NCI-H446 treated with DMSO at 0.1 percent for 48 hours (cell line): Measurements from ENCODE around the gene HSPA12A.

Source experiments
- DNase-seq: peaks from one replicate; lab custom pipeline; 2025; lab: John Stamatoyannopoulos, UW

The HSPA12A gene

DNA sequence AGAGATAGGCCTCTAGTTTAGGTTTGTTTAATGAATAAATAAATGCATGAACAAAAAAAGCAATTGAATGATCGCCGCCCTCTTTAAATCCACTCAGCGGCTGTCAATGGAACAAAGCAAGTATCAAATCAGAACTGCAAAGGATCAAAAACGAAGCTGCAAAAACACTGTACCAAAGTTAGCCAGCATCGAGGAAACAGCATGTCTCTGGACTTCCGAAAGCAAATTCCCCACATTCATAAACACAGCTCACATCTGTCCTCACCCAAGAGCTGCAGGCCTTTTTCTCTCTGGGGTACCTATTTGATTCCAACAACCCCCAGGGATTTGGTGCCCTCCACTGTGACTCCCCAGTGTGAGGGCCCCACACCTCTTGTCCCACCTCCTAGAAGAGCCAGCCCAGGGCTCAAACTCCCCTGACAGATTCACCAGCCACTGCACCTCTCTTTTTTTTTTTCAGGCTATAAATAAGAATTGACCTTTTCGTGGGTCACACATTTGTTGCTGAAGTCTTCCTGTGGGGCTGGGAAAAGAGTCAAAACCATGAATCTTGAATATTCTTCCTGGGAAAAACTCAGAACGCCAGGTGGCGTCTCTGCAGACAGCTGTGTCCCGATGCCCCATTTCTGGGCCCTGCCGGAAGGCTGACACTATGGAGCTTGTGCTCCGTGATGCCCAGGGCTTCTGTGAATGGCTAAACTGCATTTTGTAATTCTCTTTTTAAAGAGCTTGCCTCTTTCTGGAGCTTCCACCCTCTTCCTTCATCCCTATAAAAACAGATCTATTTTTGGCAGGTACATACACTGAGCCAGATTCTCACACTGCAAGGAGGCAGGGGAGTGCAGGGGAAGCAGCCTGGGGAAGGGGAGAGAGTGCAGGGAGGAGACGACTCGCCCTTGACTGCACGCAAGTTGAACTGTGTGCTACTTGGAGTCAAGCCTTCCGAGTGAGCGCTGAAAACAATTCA is 51.7 kb downstream of the HSPA12A start:
- no peak for DNase-seq

DNA sequence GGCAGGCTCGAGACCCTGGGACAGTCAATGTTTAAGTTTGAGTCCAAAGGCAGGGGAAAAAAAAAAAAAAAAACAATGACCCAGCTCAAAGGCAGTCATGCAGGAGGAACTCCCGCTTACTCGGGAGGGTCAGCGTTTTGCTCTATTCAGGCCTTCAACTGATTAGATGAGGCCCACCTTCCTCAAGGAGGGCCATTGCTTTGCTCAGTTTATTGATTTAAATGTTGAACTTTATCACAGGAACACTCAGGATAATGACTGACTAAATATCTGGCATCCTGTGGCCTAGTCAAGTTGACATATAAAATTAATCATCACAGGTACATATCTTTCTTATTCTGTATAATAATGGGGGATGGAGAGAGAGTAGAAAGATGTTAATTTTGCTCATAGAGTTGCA is 52.6 kb downstream of the HSPA12A start:
- DNase-seq, result no peak

DNA sequence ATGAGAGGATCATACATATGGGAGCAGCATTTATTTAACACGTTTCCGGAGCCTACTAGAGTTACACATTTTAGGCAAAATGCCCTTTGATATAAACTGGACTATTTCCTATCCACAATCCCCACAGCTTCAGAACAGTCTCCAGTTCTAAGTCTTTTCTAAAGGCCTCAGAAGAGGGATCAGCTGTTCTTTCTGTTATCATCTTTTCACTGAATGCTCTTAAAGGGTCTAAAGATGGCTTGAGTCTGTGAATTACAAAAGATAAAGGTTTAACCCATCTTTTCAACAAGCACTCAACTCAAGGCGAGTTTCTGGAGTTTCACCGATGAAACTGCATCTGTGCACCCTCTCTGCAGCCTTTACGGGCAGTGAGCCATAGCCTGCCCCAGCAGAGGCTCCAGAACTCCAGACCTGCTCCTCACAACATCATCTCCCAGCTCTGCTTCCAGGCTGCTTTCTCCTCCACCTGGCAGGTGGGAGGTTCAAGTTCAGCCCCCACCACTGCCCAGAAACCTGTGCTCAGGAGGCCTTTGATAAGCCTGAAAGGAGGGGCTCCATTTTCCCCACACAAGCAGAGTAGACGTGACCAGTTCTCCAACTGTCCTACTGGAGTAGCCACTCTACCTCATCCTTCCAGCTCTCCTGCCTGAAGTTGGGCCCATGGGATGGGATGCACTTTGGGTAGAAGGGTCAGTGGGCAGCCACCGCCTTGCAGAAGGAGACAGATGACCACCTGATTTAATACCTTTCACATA is 53.4 kb downstream of the HSPA12A start:
- DNase-seq, result no peak

DNA sequence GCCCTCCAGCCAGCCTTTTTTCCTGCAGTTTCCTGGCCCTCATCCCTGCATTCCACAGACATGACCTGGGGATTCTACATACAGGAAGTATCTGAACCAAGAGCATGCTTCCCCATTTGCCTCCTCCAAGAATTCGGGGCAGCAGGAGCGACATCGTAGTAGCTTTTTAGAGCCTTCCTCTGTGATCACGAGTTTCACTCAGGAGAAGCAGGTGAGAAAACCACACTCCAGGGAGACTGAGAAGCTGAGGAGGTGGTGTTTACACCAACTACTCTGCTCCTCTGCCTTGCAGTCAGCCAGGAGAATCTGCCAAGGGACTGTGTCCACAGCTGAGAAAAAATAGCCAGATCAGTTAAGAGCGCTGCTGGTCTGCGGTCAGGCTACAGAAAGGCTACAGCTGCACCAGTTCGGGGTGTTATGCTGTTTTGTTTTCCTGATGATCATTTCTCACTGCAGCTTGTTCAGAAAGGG is 54.1 kb downstream of the HSPA12A start:
- DNase-seq, result no peak

DNA sequence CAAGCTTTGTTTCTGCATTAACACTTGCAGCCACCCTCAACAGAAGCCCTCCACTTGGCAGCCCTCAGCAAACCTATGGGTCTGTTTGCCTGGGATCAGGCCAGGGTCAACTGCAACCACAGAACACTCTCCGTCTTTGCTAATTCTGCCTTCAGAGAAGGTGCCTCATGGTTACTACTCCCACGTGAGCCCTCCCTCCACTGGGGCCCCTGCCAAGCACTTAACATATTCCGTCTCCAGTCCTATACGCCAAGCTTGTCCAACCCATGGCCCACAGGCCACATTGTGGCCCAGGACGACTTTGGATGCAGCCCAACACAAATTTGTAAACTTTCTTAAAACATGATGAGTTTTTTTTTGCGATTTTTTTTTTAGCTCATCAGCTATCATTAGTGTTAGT is 54.7 kb downstream of the HSPA12A start:
- no peak for DNase-seq

DNA sequence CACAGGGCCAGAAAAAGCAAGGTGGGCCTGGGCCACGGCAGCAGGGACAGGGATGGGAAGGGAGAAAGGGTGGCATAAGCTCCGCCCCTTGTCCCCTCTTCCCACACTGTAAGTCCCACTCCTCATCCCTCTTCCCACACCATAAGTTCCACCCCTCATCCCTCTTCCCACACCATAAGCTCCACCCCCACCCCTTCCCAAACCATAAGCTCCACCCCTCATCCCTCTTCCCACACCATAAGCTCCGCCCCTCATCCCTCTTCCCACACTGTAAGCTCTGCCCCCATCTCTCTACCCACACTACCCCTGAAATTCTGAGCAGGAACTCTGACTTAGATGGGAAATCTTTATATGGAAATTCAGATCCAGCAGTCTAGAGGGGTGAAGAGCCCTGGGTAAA is 55.7 kb downstream of the HSPA12A start:
- DNase-seq, result no peak

DNA sequence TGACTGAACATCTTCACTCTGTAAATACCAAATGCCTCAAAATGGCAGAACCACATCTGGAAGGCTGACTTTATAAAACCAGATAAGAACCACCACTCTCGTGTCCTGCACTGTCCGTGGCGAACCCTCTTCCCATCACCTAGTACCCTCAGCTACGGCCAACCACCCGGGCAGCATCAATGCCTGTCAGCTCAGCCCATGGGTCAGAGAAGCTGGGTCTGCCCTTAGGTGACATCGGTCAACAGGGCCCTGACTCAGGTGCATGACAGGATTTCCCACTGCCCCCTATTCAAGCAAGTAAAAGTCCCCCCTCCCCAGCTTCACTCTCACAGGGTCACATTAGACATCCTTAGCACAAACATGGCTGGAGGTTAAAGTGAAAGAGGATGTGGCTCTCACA is 56.6 kb downstream of the HSPA12A start:
- DNase-seq, result no peak

DNA sequence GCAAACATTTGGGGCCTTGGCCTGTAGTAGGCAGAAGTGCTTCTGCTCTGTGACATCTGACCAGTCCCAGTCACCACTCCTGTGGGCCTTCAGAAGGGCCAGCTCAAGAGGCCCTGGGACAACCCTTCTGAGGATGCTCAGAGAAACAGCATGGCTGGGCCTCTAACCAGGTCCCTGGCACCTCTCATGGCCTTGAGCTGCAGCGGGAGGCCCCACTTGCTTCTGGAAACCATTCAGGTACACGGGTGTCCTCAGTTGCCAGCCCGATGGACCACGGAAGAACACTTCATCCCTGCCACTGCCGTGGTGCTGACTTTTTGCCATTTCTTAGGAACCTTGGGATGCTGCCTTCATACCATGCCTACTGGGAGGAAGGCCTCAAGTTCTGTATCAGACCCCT is 57.6 kb downstream of the HSPA12A start:
- DNase-seq, result no peak

DNA sequence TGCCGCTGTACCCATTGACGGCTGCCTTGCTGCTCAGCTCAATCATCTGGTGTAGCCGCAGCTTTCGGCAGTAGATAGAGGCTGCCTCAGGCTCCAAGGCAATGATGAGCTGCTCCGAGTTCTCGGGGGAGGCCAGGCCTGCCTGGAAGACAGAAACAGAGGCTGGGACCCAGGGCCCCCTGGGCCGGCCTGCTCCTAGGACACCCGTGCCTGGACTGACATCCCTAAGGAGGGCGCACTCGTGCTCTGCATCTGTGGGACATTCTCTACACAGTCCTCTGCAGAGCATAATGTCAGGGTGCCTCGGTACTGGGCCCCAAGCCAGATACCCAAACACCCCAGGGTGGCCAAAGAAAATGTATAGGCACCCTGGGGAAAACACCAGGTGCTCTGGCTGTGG is 58.5 kb downstream of the HSPA12A start:
- no peak for DNase-seq

DNA sequence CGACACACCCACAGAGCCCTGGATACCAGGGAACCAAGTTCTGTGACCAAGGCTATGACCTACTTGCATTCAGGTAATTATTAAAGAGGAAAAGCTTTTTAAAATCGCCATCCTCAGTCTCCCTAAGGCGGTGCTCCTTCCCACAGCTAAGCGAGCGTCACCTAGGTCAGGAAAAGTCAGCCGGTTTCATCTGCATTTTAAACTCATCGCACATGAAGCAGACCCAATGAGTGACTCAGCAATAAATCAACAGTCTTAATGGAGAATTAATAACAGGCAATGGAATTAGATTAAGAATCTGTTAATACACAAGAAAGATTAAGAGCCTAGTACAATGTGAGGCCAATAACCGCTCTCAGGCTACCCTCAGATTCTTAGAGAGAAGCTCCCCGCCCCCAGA is 59.2 kb downstream of the HSPA12A start:
- no peak for DNase-seq

DNA sequence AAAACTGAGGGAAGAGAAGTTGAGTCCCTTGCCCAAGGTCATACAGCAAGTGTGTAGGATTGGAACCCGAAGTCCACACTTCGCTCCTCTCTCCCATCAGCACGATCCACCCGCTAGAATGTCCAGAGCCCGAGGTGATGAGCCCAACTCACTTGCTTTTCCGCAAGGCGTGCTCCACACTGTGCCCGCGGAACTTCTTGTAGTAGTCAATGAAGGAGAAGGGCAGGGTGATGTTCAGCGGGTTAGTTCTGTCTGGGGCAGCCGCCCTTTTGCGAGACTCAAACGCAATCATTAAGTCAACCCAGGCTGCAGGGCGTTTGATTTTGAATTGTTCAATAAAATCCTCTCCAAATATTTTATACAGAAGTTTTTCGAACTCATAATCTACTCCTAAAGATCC is 63.0 kb downstream of the HSPA12A start:
- no peak for DNase-seq

DNA sequence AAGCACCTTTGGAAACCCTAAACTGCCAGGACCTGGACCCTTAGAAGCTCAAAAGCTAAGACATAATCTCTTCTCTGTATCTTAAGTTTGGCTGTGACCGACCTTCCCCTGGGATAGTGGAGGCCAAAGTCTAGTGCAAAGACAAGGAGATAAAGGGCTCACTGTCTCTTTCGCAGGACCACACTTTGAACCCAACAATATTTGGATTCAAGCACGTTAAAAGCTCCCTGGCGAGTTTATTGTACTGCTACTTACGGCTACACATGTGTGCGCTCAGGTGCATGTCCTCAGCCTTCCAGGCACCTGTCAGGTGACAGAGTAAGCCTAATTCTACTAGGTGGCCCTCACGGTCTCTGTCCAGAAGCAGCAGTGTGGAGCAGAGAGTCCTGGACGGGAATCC is 65.7 kb downstream of the HSPA12A start:
- DNase-seq, result no peak

DNA sequence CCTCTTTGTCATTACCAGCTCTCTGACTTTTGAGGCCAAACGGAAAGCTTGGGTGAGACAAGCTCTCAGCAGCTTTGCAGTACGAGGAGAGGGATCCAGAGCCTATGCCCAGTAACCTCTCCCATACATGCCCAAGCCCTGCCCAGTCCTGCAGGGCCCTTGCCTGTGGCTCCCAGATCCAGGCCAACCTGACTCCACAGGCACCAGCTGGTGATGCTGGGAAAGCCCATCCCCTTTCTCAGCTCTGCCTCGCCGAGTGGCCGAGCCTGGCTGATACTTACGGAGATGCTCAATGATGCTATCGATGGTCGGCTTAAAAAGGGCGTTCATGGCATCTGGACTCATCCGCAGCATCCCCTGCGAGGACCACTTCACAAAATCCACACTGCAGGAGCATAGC is 66.2 kb downstream of the HSPA12A start:
- no peak for DNase-seq

DNA sequence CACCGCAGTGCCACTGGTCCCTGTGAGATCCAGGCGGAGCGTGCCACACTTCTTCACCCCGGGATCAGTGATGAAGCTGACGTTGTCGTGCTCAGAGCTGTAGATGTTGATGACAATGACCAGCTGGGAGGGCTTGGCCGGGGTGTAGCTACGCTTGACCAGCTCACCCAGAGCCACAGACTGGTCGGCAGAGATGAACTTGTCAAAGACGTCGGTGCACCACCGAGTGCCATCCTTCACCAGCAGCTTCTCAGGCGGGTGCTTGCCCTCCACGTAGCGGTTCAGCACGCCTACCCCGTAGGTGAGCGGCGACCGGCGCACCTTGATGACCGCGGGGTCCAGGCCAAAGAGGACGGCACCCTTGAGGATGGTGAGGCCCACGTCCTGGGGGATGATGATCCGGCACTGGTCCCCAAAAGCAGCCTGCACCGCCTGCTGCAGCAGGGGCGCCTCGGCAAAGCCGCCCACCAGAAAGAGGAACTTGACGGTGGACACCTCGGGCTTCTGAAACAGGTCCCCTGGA is 67.4 kb downstream of the HSPA12A start:
- no peak for DNase-seq

DNA sequence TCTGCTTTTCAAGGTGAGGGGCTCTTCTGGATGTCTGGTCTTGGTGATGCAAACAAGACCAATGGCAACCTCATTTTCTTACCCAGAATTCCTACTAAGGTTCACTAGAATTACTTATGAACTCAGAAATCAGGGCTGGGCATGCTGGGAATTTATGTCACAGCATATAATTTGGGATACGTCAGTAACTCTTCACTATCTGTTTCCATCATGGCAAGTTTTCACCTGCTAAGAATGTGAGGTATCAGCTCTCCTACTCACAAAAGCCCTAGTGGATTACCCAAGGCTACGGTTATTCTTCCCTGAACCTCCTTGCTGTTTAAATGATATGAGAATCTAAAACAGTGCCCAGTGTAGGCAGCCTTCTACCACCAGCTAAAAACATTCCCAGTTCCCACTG is 68.5 kb downstream of the HSPA12A start:
- no peak for DNase-seq

DNA sequence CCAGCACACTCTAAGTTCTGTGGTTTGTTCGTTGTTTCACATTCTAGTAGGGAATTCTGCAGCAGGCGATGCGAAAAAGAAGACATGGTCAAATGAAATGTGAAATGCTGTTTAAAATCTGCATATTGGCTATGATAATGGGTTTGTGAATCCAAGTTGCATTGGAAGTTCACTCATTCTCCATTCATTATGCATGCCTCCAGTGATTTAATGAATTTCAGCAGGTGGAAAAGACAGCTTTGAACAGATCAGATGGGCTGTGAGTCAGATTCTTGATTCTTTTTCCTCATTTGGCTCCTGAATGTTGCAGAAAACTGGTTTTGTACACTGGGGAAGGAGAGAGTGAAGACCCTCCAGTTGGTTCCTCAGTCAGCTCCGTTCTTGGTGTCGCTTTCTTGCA is 69.5 kb downstream of the HSPA12A start:
- no peak for DNase-seq

DNA sequence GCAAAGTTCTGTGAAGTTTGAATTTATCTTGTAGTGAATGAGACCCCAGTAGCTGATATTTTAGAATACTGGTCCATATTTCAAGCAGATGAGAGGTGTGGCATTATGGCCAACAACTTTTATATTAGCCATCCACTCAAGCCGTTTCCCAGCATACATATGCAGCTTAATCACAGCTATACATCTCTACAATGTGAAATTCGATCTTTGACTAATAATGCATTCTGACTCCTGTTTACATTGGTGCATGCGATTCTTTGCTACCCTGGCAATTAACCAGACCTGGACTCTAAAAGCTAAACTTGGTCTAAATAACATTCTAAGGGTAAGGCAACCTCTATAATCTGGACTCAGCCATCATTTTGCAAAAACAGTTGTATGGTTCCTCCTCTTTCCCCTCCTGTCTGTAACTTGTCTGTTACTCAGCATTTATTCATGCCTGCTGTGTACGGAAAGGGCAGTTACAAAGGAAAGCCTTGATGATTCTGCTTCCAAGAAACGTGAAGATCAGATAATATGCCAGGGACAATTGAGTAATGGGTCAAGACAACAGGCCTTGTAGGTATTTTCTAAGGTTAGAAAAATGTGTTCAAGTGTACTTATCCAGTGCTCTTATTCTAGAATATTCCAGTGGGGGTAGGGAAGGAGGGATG is 71.0 kb downstream of the HSPA12A start:
- DNase-seq, result no peak

DNA sequence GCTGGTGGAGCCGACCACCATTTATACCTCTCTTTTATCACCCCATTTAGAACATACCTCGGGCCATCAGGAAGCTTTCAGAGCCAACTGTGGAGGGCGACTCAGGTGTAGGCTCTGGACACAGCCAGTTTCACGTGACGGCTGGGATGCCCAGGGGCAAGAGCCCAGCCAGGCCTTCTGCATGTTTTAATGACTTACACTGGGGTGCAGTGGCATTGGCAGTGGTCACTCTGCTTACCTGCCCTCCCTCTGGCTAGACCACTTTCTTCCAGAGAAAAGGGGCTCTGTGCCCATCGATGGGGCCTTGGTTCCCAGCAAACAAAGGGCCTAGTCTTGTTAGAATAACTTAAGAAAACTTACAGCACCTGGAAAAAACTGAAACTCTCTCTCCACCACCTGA is 71.7 kb downstream of the HSPA12A start:
- no peak for DNase-seq

DNA sequence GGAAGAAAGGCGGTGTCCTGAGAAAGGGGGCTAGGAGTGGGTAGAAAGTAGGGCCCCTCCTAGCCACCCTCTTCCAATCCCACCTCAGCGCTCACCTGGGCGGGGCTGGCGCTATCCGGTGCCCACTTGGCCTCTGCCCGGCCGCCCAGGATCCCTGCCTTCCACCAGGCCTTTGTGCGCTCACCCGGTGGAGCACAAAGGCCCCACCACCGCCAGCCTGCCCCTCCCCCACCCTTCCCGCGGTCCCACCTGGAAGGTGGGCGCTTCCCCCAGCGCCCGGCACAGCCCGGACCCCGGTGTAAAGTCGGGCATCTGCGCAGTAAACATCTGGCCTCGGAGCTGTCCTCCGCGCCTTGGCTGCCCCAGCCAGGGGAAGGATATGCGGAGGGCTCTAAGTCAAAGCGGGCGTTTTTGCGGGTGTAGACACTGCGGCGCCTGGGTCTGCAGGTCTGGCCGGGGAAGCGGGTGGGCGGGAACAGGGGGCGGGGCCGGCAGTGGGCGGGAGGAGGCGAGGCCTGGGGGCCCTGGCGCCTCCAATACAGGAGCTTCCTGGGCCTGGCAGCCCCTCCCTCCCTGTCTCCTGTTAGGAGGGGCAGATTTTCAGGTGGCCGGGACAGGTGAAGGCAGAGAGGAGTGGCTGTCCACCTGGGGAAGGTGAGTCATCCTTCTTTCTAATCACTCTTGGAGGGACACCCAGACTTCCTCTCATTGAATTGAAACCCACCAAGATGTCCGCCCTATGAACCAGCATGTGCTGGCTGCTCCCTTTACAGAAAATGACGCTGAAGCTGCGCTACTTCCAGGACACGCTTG is 72.3 kb downstream of the HSPA12A start:
- DNase-seq, result no peak

DNA sequence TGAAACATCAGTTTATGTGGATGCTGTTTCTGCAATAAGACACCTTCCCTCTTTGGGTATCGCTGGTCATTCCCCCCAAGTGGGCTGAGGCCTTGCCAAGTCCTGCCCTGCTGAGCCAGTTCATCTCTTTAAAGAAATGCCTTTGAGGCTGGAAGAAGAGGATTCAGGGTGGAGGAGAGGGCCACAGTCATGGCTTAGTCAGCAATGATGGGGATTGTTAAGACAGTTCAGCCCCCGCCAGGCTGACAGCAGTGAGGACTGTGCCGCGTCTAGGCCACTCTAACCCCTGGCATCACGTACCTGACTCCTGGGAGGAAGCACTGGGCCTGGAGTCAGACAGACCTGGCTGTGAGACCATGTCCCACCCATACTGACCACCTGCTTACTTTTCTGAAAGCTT is 73.3 kb downstream of the HSPA12A start:
- no peak for DNase-seq

DNA sequence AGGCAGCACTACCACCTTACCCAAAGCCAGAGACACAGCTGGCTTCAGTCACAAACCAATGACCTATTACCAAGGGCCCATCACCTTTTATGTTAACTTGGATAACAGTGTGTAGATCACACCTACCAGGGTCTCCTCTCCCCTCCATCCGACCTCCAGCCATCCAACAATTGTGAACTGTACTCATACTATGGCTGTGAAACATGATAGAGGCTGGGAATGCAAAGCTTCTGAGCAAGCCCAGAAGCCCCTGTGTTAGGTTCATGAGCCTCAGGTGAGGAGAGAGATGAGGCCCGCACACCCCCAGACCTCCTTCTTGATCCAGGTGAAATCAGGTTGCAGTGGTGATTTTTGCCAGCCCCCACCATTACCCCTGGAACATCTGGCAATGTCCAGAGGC is 73.9 kb downstream of the HSPA12A start:
- no peak for DNase-seq

DNA sequence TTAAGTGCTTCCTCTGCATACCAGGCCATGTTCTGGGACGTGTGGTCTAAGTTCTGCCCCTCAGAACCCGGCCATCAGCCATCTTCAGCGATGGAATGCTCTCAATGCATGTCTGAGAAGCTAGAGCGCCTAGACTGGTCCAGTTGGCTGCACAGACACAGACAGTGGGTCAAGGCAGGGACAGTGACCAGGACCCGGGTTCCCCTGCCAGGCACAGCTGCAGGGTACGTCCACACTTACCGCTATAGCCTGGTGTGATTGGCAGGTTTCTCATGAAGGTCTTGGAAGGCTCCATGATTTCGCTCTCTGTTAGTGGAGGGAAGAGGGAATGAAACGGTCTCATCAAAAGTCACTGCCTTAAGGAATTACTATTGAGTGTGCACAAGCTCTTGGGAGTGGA is 74.3 kb downstream of the HSPA12A start:
- DNase-seq, result no peak
